ENCODE results near the gene SPATC1L.

The SPATC1L gene

DNA sequence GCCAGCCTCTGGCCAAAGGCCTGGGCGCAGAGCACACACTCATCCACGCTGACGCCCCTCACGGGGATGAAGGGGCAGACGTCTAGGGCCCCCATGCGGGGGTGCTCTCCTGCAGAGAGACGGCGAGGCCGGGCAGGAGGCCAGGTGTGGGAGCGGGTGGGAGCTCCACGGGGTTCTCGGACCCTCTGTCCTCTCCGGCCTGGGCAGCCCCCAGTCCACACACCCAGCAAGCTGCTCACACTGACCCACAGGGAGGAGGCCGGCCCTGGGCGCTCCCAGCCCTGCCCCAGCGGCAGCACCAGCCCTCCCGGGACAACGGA lies 31.4 kb downstream of the SPATC1L start:
- H3K4me3 ChIP-seq (ENCODE audit: low read length): peak overlapping the region; percentile 25
- no peak for DNase-seq (ENCODE audit: low read depth)
- TF ChIP-seq, protein P1, sequence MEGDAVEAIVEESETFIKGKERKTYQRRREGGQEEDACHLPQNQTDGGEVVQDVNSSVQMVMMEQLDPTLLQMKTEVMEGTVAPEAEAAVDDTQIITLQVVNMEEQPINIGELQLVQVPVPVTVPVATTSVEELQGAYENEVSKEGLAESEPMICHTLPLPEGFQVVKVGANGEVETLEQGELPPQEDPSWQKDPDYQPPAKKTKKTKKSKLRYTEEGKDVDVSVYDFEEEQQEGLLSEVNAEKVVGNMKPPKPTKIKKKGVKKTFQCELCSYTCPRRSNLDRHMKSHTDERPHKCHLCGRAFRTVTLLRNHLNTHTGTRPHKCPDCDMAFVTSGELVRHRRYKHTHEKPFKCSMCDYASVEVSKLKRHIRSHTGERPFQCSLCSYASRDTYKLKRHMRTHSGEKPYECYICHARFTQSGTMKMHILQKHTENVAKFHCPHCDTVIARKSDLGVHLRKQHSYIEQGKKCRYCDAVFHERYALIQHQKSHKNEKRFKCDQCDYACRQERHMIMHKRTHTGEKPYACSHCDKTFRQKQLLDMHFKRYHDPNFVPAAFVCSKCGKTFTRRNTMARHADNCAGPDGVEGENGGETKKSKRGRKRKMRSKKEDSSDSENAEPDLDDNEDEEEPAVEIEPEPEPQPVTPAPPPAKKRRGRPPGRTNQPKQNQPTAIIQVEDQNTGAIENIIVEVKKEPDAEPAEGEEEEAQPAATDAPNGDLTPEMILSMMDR (conservative IDR thresholded peaks at IDR 0.05; ENCODE audit: low read depth, low read length): no peak

DNA sequence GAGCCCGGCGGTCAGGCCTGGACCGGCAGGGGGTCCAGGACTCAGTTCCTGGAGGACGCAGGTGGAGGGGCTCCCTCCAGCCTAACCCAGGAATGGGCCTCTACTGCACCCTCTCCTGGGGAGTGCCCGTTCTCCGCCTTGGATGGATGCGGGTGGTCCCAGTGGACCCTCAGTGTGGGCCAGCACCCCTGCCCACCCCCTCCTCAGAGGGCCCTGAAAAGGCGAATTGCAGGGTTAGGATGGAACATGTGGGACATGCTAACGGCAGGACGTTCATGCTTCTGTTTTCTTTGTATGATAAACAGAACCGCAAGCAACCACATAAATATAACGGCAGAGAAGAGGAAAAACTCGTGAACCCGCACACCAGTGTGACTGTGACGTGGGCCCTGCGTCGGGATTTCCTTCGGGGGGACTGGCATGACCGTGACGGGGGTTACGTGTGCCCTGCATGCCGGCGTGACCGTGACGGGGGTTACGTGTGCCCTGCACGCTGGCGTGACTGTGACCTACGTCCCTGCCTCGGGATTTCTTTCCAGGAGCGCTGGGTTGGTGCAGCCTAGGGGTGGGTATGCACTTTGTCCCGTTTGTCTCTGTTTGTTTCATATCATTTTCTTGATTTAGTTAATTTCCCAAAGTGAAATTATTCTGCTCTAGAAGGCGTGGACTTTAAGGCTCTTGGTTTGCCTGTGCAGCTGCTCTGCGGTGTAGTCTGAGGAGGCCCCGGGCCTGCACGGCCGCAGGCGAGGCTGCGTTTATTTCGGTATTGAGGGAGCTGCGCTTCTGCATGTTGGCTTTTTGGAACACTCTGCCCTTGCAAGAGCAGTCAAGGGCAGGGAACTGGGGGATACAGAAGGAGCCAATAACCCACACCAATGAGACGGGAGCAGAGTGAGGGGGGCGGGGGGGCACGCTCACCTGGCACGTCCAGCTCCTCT lies 32.0 kb downstream of the SPATC1L start:
- TF ChIP-seq, protein P1 (conservative IDR thresholded peaks at IDR 0.05; ENCODE audit: low read depth, low read length): no peak
- no peak for DNase-seq (ENCODE audit: low read depth)
- no peak overlapping the region for H3K4me3 ChIP-seq (ENCODE audit: low read length)

GRCh38 chr21:46151261-46151988 lies 32.8 kb downstream of the SPATC1L start:
- DNase-seq (ENCODE audit: low read depth): no peak
- no peak overlapping the region for H3K4me3 ChIP-seq (ENCODE audit: low read length)
- TF ChIP-seq, protein P1 (conservative IDR thresholded peaks at IDR 0.05; ENCODE audit: low read depth, low read length): no peak

GRCh38 chr21:46150491-46151121 lies 33.7 kb downstream of the SPATC1L start:
- no peak for DNase-seq (ENCODE audit: low read depth)
- TF ChIP-seq, protein P1 (conservative IDR thresholded peaks at IDR 0.05; ENCODE audit: low read depth, low read length): no peak
- no peak overlapping the region for H3K4me3 ChIP-seq (ENCODE audit: low read length)

GRCh38 chr21:46150073-46150472 lies 34.2 kb downstream of the SPATC1L start:
- no peak overlapping the region for H3K4me3 ChIP-seq (ENCODE audit: low read length)
- DNase-seq (ENCODE audit: low read depth): no peak
- TF ChIP-seq, protein P1 (conservative IDR thresholded peaks at IDR 0.05; ENCODE audit: low read depth, low read length): no peak

- TF ChIP-seq, protein P1 (conservative IDR thresholded peaks at IDR 0.05; ENCODE audit: low read depth, low read length): no peak
These were observed 34.9 kb downstream of the SPATC1L start for GRCh38 chr21:46149205-46149901.

More at GRCh38 chr21:46149205-46149901, 34.9 kb downstream of the SPATC1L start:
- H3K4me3 ChIP-seq (ENCODE audit: low read length): no peak overlapping the region
- DNase-seq (ENCODE audit: low read depth): no peak

All from retinal pigment epithelial cell (primary cell).